ENCODE results near the gene MRC2.
"Not testable (repeated sequence)": the region's sequence is repeated elsewhere in the genome, so short reads cannot be mapped to it uniquely, and the experiment has no call there.

The MRC2 gene

DNA sequence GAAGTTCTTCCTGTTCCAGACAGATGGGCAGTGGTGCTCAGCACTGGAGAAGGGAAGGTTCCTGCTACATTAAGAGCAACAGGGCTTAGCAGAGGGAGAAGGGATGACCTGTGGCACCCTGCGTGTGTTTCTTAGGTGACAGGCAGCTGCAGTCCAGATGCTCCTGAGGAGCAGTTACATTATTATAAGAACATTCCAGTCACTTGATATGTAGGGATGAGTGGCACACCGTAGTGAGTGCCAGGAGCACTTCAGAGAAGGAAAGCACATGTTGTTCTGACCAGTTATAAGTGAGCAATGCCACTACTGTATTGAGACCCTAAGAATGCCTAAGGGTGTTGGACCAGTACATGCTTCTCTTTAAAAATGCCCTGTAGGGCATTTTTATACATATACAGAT is 39.9 kb upstream of the MRC2 start:
- H2AFZ ChIP-seq: no peak overlapping the region
- TF ChIP-seq, protein P1, sequence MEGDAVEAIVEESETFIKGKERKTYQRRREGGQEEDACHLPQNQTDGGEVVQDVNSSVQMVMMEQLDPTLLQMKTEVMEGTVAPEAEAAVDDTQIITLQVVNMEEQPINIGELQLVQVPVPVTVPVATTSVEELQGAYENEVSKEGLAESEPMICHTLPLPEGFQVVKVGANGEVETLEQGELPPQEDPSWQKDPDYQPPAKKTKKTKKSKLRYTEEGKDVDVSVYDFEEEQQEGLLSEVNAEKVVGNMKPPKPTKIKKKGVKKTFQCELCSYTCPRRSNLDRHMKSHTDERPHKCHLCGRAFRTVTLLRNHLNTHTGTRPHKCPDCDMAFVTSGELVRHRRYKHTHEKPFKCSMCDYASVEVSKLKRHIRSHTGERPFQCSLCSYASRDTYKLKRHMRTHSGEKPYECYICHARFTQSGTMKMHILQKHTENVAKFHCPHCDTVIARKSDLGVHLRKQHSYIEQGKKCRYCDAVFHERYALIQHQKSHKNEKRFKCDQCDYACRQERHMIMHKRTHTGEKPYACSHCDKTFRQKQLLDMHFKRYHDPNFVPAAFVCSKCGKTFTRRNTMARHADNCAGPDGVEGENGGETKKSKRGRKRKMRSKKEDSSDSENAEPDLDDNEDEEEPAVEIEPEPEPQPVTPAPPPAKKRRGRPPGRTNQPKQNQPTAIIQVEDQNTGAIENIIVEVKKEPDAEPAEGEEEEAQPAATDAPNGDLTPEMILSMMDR (IDR thresholded peaks at IDR 0.05): no peak
- no peaks in the 10 kb centered on the region for H3K27me3 ChIP-seq (ENCODE audit: control insufficient read depth, insufficient read depth, low read length)
- H3K9ac ChIP-seq: no peak overlapping the region
- no peak overlapping the region for H3K4me3 ChIP-seq (ENCODE audit: low read depth, low read length)
- H3K4me2 ChIP-seq (ENCODE audit: low read length): no peak overlapping the region
- no peaks in the 10 kb centered on the region for H3K79me2 ChIP-seq
- no peak overlapping the region for H3K27ac ChIP-seq
- H3K4me1 ChIP-seq: no peaks in the 10 kb centered on the region
- H3K36me3 ChIP-seq (ENCODE audit: control insufficient read depth, insufficient read depth, low read length): no peaks in the 10 kb centered on the region
- H3K9me3 ChIP-seq (ENCODE audit: control insufficient read depth, low read length): no peaks in the 10 kb centered on the region

DNA sequence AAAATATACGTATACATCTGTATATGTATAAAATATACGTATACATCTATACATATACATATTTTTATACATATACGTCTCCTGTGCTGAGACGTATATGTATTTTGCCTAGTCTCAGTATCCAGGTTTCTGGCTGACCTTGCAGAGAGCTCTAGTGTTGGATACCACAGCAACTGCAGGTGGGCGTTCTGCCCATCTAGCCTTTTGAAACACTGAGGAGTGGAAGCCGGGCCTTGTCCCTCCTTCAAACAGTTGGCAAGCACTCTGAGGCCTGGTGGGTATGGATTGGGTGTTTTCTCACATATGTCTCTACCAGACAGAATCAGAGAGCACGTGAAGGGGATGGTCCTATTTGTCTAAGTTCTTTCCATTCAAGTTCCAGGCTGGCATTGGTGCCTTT is 39.4 kb upstream of the MRC2 start:
- no peaks in the 10 kb centered on the region for H3K79me2 ChIP-seq
- H3K4me1 ChIP-seq: no peaks in the 10 kb centered on the region
- H2AFZ ChIP-seq: no peak overlapping the region
- no peaks in the 10 kb centered on the region for H3K9me3 ChIP-seq (ENCODE audit: control insufficient read depth, low read length)
- H3K4me2 ChIP-seq (ENCODE audit: low read length): no peak overlapping the region
- TF ChIP-seq, protein P1 (IDR thresholded peaks at IDR 0.05): no peak
- H3K27me3 ChIP-seq (ENCODE audit: control insufficient read depth, insufficient read depth, low read length): no peaks in the 10 kb centered on the region
- H3K27ac ChIP-seq: no peak overlapping the region
- H3K36me3 ChIP-seq (ENCODE audit: control insufficient read depth, insufficient read depth, low read length): no peaks in the 10 kb centered on the region
- H3K4me3 ChIP-seq (ENCODE audit: low read depth, low read length): no peak overlapping the region
- H3K9ac ChIP-seq: no peak overlapping the region

DNA sequence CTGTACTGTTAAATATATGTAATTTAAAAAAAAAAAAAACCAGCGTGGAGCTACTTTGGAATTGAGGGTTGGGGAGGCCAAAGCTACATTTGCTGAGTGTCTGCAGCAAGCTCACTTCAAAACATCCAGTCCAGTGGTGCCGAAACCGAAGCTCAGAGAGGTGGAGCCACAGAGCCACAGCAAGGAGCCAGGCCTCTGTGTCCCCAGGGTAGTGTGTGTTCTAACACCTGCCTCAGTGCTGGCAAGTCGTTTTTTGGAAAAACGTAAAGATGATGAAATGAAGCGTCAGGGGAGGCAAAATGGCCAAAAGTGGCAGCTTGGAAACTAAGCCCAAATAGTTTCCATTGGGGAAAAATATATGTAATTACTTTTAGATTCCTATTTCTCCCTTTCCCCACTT is 36.1 kb upstream of the MRC2 start:
- Histone ChIP-seq H3K36me3 (ENCODE audit: control insufficient read depth, insufficient read depth, low read length) (no peaks in the 10 kb centered on the region), H3K9me3 (ENCODE audit: control insufficient read depth, low read length) (no peaks in the 10 kb centered on the region), H3K4me3 (ENCODE audit: low read depth, low read length) (no peak overlapping the region), H3K79me2 (no peaks in the 10 kb centered on the region), H2AFZ (no peak overlapping the region), H3K4me2 (ENCODE audit: low read length) (no peak overlapping the region), H3K9ac (no peak overlapping the region), H3K27ac (no peak overlapping the region), H3K4me1 (no peaks in the 10 kb centered on the region), H3K27me3 (ENCODE audit: control insufficient read depth, insufficient read depth, low read length) (no peaks in the 10 kb centered on the region)
- TF ChIP-seq, protein P1 (IDR thresholded peaks at IDR 0.05): no peak

DNA sequence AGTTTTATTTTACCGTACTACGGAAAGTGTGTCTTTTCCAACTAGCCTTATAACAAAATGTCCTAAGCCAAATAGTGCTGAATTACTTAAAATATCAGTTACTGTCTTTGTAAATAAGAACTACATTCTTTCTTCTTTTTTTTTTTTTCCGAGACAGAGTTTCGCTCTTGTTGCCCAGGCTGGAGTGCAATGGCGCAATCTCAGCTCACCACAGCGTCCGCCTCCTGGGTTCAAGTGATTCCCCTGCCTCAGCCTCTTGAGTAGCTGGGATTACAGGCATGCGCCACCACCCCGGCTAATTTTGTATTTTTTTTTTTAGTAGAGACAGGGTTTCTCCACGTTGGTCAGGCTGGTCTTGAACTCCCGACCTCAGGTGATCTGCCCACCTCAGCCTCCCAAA is 35.6 kb upstream of the MRC2 start:
- not testable (repeated sequence) for H3K79me2 ChIP-seq; H3K9me3 ChIP-seq (ENCODE audit: control insufficient read depth, low read length); H3K4me1 ChIP-seq; H3K9ac ChIP-seq; H2AFZ ChIP-seq; H3K4me2 ChIP-seq (ENCODE audit: low read length); H3K4me3 ChIP-seq (ENCODE audit: low read depth, low read length); H3K27ac ChIP-seq; H3K27me3 ChIP-seq (ENCODE audit: control insufficient read depth, insufficient read depth, low read length); H3K36me3 ChIP-seq (ENCODE audit: control insufficient read depth, insufficient read depth, low read length)

DNA sequence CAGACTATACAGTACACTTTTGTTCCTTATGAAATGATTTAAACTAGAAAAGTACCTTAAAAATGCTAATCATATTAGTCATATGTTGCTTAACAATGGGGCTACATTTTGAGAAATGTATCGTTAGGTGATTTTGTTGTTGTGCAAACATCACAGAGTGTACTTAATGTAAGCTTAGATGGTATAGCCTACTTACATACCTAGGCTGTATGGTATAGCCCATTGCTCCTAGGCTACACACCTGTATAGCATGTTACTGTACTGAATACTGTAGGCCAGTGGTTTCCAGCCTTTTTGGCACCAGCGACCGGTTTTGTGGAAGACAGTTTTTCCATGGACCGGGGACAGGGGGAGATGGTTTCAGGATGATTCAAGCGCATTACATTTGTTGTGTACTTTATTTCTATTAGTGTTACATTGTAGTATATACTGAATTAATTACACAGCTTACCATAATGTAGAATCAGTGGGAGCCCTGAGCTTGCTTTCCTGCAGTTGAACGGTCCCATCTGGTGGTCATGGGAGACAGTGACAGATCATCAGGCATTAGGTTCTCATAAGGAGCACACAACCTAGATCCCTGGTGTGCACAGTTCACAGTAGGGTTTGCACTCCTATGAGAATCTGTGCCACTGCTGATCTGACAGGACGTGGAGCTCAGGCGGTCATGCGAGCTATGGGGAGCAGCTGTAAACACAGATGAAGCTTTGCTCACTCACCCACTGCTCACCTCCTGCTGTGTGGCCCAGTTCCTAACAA is 35.0 kb upstream of the MRC2 start:
- H3K27ac ChIP-seq: no peak overlapping the region
- H2AFZ ChIP-seq: no peak overlapping the region
- H3K9ac ChIP-seq: no peak overlapping the region
- no peaks in the 10 kb centered on the region for H3K27me3 ChIP-seq (ENCODE audit: control insufficient read depth, insufficient read depth, low read length)
- H3K4me2 ChIP-seq (ENCODE audit: low read length): no peak overlapping the region
- no peaks in the 10 kb centered on the region for H3K9me3 ChIP-seq (ENCODE audit: control insufficient read depth, low read length)
- TF ChIP-seq, protein P1 (IDR thresholded peaks at IDR 0.05): no peak
- no peaks in the 10 kb centered on the region for H3K4me1 ChIP-seq
- no peak overlapping the region for H3K4me3 ChIP-seq (ENCODE audit: low read depth, low read length)
- H3K36me3 ChIP-seq (ENCODE audit: control insufficient read depth, insufficient read depth, low read length): no peaks in the 10 kb centered on the region
- H3K79me2 ChIP-seq: no peaks in the 10 kb centered on the region
